GOT3 (cell line): ENCODE measurements around the gene PGGHG.
"Not testable (repeated sequence)": the region's sequence is repeated elsewhere in the genome, so short reads cannot be mapped to it uniquely, and the experiment has no call there.

Experiments used
- DNase-seq: peaks from one replicate; lab custom pipeline; 2025; ENCODE audit warnings: mixed read lengths; lab: John Stamatoyannopoulos, UW

PGGHG gene

DNA sequence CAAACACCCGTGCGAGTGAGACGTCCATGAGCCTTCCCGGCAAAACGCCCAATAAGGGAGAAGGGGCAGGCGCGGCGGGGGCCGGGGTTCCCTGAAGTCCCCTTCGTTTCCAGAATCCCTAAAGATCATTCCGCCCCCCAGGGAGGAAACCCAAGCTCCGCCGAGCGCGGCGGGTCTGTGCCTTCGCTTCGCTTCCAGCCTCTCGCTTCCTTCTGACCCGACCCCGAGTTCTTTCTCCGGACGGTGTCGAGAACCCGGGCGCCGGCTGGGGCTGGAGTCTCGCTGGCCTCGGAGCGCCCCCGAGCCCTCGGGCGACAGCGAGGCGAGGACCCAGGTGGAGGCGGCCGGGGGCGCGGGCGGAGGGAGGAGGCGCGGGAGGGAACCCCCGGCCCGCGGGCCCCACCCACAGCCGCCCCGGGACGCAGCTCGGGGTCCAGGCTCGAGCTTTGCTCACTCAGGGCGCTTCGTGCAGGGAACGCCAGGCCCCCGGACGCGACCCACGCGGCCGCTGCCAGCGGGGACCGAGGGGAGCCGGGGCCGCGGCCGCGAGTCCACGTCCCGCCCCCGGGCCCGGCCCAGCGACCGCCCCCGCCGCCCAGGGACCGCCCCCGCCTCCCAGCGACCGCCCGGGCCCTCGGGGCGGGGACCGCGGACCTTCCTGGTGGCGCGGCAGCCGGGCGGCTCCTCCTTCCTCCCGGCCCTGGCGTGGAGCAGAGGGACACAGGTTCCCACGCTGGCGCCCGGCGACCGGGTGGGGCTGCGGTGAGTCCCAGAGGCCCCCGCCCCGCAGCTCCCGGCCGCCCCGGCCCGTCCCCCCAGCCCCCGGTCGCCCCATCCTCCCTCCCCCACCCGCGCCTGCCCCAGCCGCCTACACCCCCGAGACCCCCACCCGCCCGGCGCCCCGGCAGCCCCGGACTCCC, at the start of gene PGGHG:
Gene PGGHG (plus strand): TSS at position 649 of the 920 bp plus-strand sequence. CDS start 691 bp downstream, outside the sequence.
- no peak for DNase-seq

GRCh38 chr11:240315-240714, 48.6 kb upstream of the PGGHG start:
- DNase-seq: no peak

DNA sequence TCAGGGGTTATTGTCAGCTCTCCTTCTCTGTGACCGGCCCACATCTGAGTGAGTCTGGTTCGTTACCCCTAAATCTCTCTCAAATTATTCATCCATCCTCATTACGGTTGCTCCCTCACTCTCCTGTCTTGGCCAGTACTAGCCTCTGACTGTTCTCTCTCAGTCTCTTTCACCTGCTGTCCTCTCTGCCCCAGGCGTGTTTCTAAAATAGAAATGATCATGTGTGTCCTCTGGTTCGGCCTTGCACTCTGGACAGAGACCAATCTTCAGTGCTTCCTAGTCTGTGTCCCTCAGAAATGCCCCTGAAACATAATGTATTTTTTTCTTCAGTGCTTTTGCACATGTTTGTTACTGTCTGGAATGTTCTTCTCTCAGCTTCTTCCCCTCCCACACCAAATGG, 47.3 kb upstream of the PGGHG start:
- no peak for DNase-seq

- DNase-seq: no peak
Measured at GRCh38 chr11:244376-244775, 44.5 kb upstream of the PGGHG start.

DNA sequence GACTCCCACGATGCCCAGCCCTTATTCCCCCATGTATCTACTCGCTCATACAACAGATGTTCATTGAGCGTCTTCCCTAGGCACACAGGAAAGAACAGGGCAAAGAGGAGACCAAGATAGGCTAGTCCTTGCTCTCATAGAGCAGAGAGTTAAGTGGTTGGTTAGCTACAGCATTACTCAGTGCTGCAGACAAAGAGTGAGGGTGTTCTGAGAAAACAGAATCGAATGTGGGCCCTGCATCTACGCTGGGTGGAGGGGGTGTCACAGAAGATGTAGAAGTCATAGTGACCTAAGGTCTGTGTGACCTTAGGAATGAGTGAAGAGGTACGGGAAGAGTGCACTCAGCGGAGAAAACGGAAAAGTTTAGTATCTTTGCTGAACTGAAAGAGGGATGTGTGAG, 39.9 kb upstream of the PGGHG start:
- DNase-seq: no peak

DNA sequence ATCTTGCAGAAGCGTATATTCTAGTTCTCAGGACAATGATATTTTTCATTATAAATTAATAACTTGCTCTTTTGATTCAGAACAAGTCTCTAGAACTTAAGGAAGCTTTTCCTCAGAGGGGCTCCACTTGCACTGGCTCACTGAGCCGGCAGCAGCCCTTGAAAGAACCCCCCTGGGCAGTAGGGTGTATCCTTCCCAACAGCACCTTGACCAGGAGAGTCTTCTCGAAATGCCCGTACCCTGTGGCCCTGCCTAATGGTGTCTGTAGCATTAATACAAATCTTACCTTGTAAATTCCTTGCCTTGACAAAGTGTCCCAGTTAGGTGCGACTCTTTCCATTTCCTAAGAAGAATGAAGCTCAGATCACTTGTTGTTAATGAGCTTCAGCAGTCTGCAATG, 38.7 kb upstream of the PGGHG start:
- DNase-seq: no peak

GRCh38 chr11:250740-251299, 38.1 kb upstream of the PGGHG start:
- DNase-seq: no peak

GRCh38 chr11:251550-251949, 37.4 kb upstream of the PGGHG start:
- DNase-seq: no peak

DNA sequence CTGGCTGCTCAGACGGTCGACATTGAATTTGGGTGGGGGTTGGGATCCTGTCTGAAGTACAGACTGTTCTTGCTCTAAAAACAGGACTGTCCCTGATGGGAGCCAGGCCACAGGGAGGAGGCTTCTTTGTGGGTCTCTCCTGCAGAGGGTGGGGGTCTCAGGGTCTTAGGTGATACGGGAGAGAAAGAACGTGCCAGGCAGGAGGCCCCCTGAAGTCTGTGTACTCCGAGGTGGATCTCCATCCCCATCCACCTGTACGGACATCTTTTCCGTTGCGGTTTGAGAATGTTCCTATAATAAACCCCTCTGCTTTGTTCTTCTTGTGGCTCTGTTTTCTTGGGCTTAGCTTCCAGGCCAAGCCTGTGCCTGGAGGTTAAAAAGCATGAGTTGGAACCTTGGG, 36.3 kb upstream of the PGGHG start:
- DNase-seq: no peak

DNA sequence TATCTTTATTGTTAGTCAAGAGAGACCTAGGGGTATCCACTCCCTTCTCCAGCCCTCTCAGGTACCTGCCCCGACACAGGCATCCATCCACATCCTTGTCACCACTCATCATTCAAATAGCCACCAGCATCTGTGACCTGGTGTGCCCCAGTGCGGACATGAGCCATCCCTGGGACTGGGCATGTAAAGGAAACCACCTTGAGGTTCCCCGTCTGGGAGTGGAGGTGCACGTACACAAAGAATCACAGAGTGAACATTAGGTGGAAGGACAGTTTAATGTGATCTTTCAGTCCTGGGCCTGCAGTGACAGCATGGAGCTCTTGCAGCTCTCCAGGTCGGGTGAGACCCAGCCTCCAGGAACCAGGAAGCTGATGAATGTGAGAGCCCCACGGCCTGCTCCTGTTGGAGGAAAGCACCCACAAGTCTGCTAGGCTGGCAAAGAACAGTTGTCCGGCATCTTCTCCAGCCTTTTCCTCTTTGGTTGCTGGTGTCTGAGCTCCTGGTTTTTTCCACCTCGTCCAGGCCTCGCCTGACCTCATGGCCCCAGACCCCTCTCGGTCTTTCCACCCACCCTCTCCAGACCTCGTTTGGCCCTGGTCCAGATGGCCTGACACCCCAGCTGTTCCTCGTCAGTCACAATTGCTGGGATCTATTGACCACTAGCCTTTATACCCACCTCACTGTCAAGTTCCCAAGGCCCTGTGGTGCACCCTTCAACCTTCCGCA, 35.6 kb upstream of the PGGHG start:
- no peak for DNase-seq

- no peak for DNase-seq
Measured at GRCh38 chr11:253886-254270, 35.0 kb upstream of the PGGHG start.

GRCh38 chr11:255176-255575, 33.8 kb upstream of the PGGHG start:
- DNase-seq: no peak

- DNase-seq: no peak
Measured at GRCh38 chr11:255816-256215, 33.1 kb upstream of the PGGHG start.

GRCh38 chr11:256952-257737, 31.8 kb upstream of the PGGHG start:
- no peak for DNase-seq

DNA sequence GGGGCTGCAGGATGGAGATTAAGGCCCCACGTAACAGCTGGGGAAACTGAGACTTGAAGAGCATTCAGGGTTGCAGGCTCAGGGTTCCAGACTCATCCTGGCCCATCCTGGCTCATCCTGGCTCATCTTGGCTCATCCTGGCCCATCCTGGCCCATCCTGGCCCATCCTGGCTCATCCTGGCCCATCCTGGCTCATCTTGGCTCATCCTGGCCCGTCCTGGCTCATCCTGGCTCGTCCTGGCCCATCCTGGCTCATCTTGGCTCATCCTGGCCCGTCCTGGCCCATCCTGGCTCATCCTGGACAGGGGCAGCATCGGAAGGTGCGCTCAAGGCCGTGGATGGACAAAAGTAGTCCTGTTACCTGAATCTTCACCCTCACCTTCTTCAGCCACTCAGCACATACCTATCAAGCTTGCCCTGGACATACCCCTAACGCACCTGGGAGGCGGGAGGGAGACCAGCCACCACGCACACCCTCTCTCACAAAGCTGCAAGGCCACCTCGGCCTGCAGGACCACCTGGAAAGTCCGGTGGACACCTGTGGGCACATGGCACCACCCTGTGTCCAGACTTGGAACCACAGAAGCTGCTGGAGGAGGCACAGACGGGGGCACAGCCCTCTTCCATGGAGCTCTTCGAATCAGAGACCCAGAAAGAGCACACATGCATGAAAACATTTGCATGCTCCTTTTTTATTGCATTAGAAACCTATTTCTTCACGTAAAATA, 31.0 kb upstream of the PGGHG start:
- DNase-seq: no peak

DNA sequence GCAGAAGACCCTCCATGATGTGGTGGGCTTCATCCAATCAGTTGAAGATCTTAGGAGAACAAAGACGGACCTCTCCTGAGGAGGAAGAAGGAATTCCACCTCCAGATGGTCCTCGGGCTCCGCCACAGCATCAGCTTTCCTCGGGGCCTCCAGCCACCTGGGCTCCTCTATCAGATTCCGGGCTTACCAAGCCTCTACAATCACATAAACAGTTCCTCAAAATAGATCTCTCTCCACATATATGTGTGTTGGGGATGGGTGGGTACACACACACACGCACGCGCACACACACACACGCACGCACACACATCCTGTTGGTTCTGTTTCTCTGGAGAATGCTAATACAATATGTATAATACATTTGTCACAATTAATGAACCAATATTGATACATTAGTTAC, 29.5 kb upstream of the PGGHG start:
- no peak for DNase-seq

DNA sequence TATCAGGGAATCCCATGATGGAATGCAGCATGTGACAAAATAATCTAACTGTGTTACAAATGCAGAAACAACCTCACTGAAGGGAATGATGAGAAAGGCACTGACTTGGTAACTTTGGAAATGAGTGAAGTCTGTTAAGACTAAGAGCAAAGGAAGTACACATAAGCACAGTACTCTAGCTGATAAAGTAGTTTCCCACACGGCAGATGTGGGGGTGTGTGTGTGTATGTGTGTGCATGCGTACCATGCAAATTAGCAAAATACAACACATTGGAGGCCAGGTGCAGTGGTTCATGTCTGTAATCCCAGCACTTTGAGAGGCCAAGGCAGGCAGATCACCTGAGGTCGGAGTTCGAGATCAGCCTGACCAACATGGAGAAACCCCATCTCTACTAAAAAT, 27.3 kb upstream of the PGGHG start:
- DNase-seq: no peak

- DNase-seq: no peak
Measured at GRCh38 chr11:266676-267439, 22.1 kb upstream of the PGGHG start.

- DNase-seq: no peak
Measured at GRCh38 chr11:267491-267994, 21.4 kb upstream of the PGGHG start.

GRCh38 chr11:268716-269145, 20.2 kb upstream of the PGGHG start:
- DNase-seq: not testable (repeated sequence)
